Anterior cingulate cortex (tissue), 58 donors: ENCODE data around the gene NCKAP5L.
A peak's percentile ranks its signal among the peaks of the same experiment; 100 is the strongest.

Experiments used
- DNase-seq, 58 donors: peaks; one replicate each; lab custom pipeline; 2025; lab: John Stamatoyannopoulos, UW

NCKAP5L gene

DNA sequence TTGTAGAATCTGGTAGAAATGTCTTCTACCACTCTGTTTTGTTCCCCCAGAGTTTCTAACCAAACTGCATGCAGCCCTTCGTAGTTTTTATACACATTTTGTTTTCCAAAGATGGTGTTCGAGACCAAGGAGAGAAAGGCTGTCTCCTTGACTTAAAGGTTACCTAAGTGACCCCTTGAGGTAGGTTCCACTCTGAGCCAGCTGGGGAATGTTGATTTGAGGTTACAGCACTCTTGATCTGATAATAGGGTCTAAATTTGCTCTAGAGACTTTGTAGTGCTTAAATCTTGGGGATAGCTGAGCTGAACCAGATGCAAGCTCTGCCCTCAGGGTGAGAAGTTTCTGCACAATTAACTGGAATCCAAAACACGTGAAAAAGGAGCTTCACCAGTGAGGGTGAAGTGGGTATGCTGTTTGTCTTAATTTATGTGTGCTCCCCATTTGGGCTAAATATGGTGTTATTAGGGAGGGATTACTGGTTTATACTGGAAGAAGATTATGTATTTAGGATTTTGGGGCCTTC, 83.8 kb downstream of the NCKAP5L start:
- DNase-seq, result no peak

DNA sequence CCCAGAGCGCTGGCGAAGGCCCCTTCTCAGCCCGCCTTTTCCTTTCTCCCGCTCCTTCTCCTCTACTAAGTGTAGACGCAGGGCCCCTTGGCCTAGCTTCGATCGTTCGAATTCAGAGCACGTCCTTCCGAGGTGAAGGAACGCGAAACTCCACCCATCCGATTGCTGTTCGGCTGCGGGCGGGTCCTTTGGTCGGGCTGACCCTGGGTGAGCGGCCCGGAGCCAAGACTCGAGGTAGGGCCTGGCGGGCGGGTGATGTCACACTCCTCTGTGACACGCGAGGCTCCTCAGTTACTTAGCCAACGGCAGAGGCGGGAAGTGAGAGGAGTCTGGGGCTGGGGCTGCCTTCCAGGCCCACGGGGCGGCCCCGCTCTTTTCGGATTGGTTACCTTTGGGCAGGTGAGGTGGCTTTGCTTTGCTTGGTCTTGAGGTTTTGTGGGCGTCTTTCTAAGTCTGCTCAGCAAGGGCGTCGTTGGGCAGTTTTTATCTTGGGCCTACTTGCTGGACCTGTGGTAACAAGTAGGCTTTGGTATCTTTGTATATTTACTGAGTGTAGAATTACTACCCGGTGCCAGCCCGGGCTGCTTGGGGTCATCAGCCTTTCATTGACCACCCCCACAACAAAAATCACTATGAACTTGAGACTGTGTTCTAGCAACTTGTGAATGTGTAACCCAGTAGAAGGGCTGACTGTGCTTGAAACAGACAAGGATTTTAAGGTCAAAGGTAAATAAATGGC, 86.2 kb downstream of the NCKAP5L start:
- peak in 40 of 58 donors; percentile 27 to 87 (median 69) for DNase-seq
